GM21576 (cell line): ENCODE measurements around the gene TBCK.
"Not testable (repeated sequence)": the region's sequence is repeated elsewhere in the genome, so short reads cannot be mapped to it uniquely, and the experiment has no call there.

ENCODE experiments used
- ATAC-seq: cut with Tn5 transposase; IDR thresholded peaks from one replicate; pipeline ENCODE4 v1.9.1; 2021; ENCODE audit warnings: mild to moderate bottlenecking, moderate library complexity; ENCODE audit not compliant: unreplicated experiment

TBCK gene

GRCh38 chr4:106132045-106132444, 184.0 kb downstream of the TBCK start:
- no peak for ATAC-seq

- no peak for ATAC-seq
Measured at GRCh38 chr4:106126062-106126461, 189.9 kb downstream of the TBCK start.

- ATAC-seq = not testable (repeated sequence)
Measured at GRCh38 chr4:106119949-106120555, 196.0 kb downstream of the TBCK start.

DNA sequence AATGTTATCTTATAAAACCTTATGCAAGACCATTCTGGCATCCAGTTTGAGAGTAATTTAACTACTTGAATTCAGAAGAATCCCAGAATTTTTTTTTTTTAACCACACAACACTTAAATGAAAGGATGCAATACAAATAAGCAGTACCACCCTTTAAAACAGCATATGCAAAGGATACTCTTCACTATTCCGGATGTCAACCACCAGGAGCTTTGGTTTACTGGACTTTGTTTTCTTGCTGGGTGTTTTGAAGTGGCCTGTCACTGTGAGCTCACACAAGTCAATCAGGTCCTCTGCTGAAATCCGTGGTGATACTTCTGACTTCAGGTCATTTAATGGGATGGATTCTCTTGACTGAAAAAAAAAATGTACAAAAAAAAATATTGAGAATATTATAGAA, 200.0 kb downstream of the TBCK start:
- no peak for ATAC-seq

DNA sequence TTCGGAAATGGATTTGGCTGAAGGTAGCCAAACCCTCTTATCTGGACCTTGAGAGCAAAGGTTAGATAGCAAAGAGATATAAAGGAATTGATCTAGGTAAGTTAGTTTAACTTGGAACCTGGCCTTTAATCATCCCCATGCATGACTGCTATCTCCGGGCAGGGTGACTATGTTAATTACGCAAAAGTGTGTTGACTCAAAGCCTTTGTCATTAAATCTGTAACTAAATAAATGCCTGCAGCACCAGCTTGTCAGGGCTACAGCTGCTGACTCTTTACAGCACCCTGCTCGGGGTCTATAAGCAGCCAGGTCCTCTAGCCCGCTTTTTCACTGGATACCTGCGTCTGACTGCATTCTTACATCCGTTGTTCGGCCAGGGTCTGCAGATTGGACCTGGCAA, 201.7 kb downstream of the TBCK start:
- no peak for ATAC-seq

GRCh38 chr4:106111778-106112469, 204.1 kb downstream of the TBCK start:
- ATAC-seq = not testable (repeated sequence)

DNA sequence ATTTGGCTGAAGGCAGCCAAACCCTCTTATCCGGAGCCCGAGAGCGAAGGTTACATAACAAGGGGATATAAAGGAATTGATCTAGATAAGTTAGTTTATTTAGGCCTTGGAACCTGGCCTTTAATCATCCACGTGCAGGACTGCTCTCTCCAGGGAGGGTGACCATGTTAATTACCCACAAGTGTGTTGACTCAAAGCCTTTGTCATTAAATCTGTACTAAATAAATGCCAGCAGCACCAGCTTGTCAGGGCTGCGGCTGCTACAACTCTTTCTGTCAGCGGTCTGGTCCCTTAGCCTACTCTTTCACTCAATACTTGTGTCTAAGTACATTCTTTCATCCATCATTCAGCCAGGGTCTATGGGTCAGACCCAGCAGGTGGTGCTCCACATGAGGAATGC, 206.1 kb downstream of the TBCK start:
- ATAC-seq = no peak

GRCh38 chr4:106105697-106106096, 210.3 kb downstream of the TBCK start:
- ATAC-seq = no peak

DNA sequence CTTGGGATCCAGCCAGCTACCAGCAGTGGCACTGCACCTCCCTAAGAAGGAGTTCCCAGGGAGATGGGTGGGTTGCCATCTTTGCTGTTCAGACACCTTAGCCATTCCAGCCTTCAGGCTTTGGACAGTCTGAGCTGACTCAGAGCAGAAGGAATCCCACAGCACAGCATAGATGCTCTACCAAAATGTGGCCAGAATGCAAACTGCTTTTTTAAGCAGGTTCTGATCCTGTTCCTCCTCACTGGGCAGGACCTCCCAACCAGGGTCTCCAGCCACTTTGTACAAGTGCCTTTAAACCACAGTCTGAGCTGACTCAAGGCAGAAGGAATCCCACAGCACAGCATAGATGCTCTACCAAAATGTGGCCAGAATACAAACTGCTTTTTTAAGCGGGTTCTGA, 211.7 kb downstream of the TBCK start:
- no peak for ATAC-seq

- ATAC-seq = no peak
Measured at GRCh38 chr4:106096454-106096853, 219.6 kb downstream of the TBCK start.

DNA sequence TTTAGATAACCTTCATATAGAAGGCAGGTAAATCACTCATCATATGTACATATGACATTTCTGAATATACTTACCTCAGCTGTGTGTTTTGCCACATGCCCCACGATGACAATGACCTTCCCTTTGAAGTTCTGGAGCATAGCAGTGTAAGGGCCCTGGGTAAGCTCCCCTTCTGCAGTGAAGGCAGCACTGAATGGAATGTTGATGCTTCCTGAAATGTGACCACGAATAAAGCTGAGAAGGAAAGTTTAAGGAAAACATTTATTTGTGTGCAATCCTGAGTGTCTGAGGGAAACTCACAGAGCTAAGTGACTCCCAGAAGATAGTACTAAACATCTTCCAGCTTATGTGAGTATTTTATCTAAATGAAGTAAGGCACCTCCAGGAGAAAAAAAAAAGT, 220.6 kb downstream of the TBCK start:
- ATAC-seq = no peak

DNA sequence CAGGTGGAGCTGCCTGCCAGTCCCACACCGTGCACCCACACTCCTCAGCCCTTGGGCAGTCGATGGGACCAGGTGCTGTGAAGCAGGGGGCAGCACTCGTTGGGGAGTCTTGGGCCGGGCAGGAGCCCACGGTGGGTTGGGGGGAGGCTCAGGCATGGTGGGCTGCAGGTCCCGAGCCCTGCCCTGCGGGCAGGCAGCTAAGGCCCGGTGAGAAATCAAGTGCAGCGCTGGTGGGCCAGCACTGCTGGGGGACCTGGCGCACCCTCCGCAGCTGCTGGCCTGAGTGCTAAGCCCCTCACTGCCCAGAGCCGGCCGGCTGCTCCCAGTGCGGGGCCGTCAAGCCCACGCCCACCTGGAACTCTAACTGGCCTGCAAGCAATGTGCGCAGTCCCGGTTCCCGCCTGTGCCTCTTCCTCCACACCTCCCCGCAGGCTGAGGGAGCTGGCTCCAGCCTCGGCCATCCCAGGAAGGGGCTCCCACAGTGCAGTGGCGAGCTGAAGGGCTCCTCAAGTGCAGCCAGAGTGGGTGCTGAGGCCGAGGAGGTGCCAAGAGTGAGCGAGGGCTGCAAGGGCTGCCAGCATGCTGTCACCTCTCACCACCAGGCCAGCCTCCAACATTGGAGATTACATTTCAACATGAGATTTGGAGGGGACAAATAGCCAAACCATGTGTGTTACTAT, 223.5 kb downstream of the TBCK start:
- ATAC-seq = no peak

- no peak for ATAC-seq
Measured at GRCh38 chr4:106090826-106091225, 225.2 kb downstream of the TBCK start.

DNA sequence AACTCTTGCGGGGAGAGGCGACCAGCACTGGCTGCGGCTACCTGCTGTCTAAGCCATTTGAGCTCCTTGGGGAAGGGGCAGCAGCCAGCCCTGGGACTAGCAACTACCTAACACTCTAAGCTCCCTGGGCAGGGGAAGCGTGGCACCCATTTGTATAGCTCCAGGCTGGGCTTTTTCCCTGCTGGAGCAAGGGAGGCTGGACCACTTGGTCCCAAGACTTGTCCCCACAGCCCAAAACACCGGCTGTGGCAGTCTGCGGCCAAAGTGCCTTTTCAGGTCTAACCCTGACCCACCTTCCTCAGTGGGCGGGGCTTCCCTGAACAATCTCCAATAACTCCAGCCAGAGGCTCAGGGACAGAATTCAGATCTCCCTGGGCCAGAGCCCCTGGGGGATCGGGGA, 232.9 kb downstream of the TBCK start:
- ATAC-seq = no peak

- ATAC-seq = no peak
Measured at GRCh38 chr4:106080376-106080775, 235.6 kb downstream of the TBCK start.

DNA sequence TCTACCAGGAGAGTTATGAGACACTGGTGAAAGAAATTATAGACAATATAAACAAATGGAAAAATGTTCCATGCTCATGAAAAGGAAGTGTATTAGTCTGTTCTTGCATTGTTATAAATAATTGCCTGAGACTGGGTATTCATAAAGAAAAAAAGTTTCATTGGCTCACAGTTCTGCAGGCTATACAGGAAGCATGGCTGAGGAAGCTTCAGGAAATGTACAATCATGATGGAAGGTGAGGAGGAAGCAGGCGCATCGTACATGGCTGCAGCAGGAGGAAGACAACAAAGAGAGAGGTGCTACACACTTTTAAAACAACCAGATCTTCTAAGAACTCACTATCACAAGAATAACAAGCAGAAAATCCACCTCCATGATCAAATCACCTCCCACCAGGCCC, 236.4 kb downstream of the TBCK start:
- no peak for ATAC-seq

GRCh38 chr4:106065018-106065417, 251.0 kb downstream of the TBCK start:
- ATAC-seq = no peak

DNA sequence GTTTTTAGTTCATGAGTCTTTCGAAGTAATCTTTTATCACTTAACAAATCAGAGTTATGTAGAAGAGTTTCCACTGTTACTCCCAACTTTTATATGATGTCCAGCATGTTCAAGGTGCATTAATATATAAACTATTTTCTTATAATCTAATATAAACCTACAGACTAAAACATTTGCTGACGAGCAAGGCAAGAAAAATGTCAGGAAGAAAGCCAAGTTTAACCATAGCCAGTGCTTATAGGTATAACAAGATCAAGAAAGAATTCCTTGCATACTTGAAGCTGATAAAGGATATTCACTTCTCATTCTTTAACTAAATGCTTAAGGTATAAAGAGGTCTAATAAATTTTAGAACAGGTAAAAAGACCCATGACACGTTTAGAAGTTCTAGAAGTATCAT, 253.0 kb downstream of the TBCK start:
- no peak for ATAC-seq

- ATAC-seq = no peak
Measured at GRCh38 chr4:106062452-106062875, 253.5 kb downstream of the TBCK start.

DNA sequence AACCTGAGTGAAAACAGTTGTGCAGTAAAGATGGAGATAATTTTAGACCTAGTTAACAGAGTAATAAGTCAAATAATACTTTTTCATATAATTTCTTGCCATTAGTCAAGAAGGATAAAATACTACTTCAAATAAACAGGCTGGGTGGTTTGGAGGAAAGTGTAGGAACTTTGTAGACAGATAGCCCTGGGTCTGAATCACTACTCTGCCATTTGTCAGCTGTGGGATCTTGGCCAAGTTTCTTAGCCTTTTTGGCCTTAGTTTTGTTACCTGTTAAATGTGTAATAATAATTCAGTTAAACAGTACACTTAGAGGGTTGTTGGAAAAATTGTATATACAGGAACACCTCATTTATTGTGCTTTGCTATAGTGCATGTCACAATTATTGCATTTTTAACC, 257.1 kb downstream of the TBCK start:
- no peak for ATAC-seq

GRCh38 chr4:106056914-106057313, 259.1 kb downstream of the TBCK start:
- ATAC-seq = no peak

DNA sequence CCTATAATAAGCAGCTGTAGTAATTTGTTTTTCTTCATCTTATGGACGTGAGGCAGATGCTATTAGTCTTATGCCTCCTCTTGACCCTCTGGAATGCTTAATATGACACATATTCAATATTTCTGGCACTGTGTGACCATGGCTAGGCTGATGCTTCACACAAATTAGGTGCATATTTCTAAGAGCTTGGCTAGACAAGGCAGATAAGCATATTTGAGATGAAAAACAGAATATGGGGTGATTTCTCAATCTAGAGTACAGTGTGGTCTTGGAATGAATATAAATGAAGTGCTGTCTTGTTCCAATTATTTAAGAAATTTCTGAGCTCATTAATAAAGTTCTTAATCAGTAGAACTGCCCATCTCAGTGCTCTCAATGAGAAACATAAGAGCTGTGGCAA, 264.5 kb downstream of the TBCK start:
- ATAC-seq = no peak
